Muscle layer of colon (tissue), 2 donors: ENCODE data around the gene KIF24.

Experiments
- H3K27ac ChIP-seq: one replicate; pipeline ENCODE4 v1.7.0; 2013; ENCODE audit warnings: low read depth, mild to moderate bottlenecking, low read length, moderate library complexity
- H3K27me3 ChIP-seq, 2 donors: one replicate each; pipeline ENCODE4 v1.7.0; 2013; ENCODE audit warnings: low read length in 2 of 2, mild to moderate bottlenecking in 2 of 2; ENCODE audit not compliant: insufficient read depth in 2 of 2, control insufficient read depth in 1 of 2
- H3K36me3 ChIP-seq: one replicate; pipeline ENCODE4 v1.7.0; 2013; ENCODE audit warnings: mild to moderate bottlenecking, low read length; ENCODE audit not compliant: insufficient read depth
- H3K4me1 ChIP-seq: one replicate; pipeline ENCODE4 v1.7.0; 2013; ENCODE audit warnings: mild to moderate bottlenecking, low read length; ENCODE audit not compliant: insufficient read depth
- H3K4me3 ChIP-seq, 2 donors: one replicate each; pipeline ENCODE4 v1.7.0; 2013; ENCODE audit warnings: low read length in 2 of 2, low read depth in 1 of 2, mild to moderate bottlenecking in 1 of 2, moderate library complexity in 1 of 2
- H3K9ac ChIP-seq: one replicate; pipeline ENCODE4 v1.7.0; 2013; ENCODE audit warnings: low read length
- H3K9me3 ChIP-seq: one replicate; pipeline ENCODE4 v1.7.0; 2013; ENCODE audit warnings: mild to moderate bottlenecking, low read length
- donor health status: abdominal sarcoma.
- donor health status: Adenocarcinoma of cecum.

Gene KIF24

GRCh38 chr9:34328987-34329832, at the start of gene KIF24, which contains the start of gene NUDT2:
TSS of gene KIF24 (minus strand) at chr9:34329268. CDS start at chr9:34311346, 17,922 bp downstream.
TSS of gene NUDT2 (plus strand) at chr9:34329569. CDS start at chr9:34339040, 9,471 bp downstream.
- Histone ChIP-seq H3K4me3 (peak within 1 kb of the TSS; percentile 77 to 80), H3K36me3 (no peaks in the 10 kb centered on the region), H3K9me3 (no peaks in the 10 kb centered on the region), H3K9ac (peak within 1 kb of the TSS; percentile 91), H3K4me1 (peaks cover 14% of the 10 kb centered on the region), H3K27ac (peak within 1 kb of the TSS; percentile 92), H3K27me3 (no peaks in the 10 kb centered on the region)

- Histone ChIP-seq H3K4me1 (peaks cover 44% of the 10 kb centered on the region), H3K27me3 (no peaks in the 10 kb centered on the region), H3K9me3 (no peaks in the 10 kb centered on the region), H3K36me3 (no peaks in the 10 kb centered on the region), H3K9ac (no peak overlapping the region), H3K4me3 (no peak overlapping the region), H3K27ac (no peak overlapping the region)
Observed at GRCh38 chr9:34378376-34379060, 49.5 kb upstream of the KIF24 start.

- Histone ChIP-seq H3K4me1 (peaks cover 50% of the 10 kb centered on the region), H3K9me3 (no peaks in the 10 kb centered on the region), H3K36me3 (peaks cover 1% of the 10 kb centered on the region), H3K9ac (peak overlapping the region; percentile 66), H3K27me3 (no peaks in the 10 kb centered on the region), H3K4me3 (peak overlapping the region; percentile 60 to 95), H3K27ac (peak overlapping the region; percentile 62)
Observed at GRCh38 chr9:34377404-34377746, 48.3 kb upstream of the KIF24 start.

- no peaks in the 10 kb centered on the region for H3K9me3 ChIP-seq
- peaks cover 7% of the 10 kb centered on the region for H3K36me3 ChIP-seq
- peak within 1 kb of the TSS; percentile 60 to 95 for H3K4me3 ChIP-seq
- H3K27me3 ChIP-seq = no peaks in the 10 kb centered on the region
- peaks cover 50% of the 10 kb centered on the region for H3K4me1 ChIP-seq
- peak within 1 kb of the TSS; percentile 62 for H3K27ac ChIP-seq
- H3K9ac ChIP-seq = peak within 1 kb of the TSS; percentile 83
Observed at GRCh38 chr9:34376596-34377403, 47.7 kb upstream of the KIF24 start, which contains the start of gene MYORG. TSS of gene MYORG (minus strand) at chr9:34376898. CDS start at chr9:34372943, 3,955 bp downstream.

DNA sequence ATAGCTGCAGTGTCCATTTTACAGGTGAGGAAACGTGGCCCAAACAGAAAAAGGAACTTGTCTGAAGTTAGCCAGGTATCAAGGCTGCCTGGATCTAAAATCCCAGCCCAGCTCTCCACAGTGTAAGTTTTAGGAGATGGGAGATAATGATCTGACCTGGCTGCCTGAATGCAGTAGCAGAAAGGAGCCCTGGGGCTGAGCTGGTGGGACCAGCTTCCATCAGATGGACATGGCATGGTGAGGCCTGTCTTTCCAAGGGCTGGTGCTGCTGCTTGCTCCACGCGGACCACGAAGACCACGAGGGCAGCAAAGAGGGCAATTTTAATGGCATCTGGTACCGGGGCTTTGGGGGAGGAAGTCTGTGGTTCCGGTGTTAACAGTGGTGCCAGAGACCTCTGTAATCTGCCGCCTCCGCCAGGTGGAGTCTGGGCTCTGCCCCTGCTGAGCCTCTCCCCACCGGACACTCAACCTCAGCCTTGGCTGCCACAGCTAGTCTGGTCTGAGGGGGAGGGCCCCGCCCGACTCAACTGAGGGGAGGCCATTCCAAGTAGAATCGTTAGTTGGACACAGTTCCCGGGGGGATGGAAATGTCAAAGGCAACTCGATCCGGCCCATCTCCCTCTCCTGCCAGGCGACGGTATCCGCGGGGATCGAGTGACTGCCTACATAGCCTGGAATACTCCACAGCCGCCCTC, 47.0 kb upstream of the KIF24 start:
- Histone ChIP-seq H3K27ac (peak overlapping the region; percentile 62), H3K9ac (peak overlapping the region; percentile 83), H3K27me3 (no peaks in the 10 kb centered on the region), H3K9me3 (no peaks in the 10 kb centered on the region), H3K4me1 (peaks cover 43% of the 10 kb centered on the region), H3K4me3 (peak overlapping the region; percentile 60 to 95), H3K36me3 (peaks cover 13% of the 10 kb centered on the region)

GRCh38 chr9:34374905-34375552, 46.0 kb upstream of the KIF24 start:
- H3K9me3 ChIP-seq = no peaks in the 10 kb centered on the region
- no peaks in the 10 kb centered on the region for H3K27me3 ChIP-seq
- peaks cover 19% of the 10 kb centered on the region for H3K36me3 ChIP-seq
- peak overlapping the region in 1 of 2 donors; percentile 95 for H3K4me3 ChIP-seq
- H3K9ac ChIP-seq = peak overlapping the region; percentile 83
- peak overlapping the region; percentile 27 for H3K27ac ChIP-seq
- H3K4me1 ChIP-seq = peaks cover 43% of the 10 kb centered on the region

DNA sequence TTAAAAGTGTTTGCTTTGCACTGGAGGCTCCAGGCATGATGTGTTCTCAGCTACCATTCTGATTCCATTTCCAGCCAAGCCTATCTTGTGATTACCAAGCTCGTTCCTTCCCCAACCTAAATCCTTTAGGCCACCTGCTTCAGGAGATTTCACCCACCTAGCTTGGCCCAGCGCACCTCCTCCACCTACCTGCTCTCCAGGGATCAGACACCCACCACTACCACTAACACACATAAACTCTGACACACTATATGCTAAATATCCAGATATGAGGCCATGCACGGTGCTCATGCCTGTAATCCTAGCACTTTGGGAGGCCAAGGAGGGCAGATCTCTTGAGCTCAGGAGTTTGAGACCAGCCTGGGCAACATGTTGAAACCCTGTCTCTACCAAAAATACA, 45.3 kb upstream of the KIF24 start:
- no peaks in the 10 kb centered on the region for H3K27me3 ChIP-seq
- H3K27ac ChIP-seq = no peak overlapping the region
- H3K4me1 ChIP-seq = peaks cover 42% of the 10 kb centered on the region
- H3K4me3 ChIP-seq = no peak overlapping the region
- H3K36me3 ChIP-seq = peaks cover 25% of the 10 kb centered on the region
- H3K9me3 ChIP-seq = no peaks in the 10 kb centered on the region
- H3K9ac ChIP-seq = no peak overlapping the region

DNA sequence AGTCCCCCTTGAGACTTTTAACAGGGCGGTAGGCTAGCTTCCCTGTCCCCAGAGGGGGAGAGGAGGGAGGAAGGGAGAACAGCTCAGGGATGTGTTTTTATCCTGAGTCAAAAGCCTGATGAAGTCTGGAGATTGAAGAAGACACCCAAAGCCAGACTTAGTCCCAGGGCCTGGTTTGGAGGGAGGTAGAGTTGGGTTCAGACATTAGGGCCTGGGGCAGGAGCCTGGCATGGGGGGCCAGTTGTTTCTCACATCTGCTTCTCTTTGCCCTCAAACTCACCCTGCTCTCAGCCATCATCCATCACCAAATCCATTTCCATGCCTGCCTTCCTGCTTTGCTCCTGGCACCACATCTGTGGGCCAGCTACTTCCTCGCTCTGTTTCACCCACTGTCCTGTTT, 44.7 kb upstream of the KIF24 start:
- Histone ChIP-seq H3K9ac (no peak overlapping the region), H3K4me3 (no peak overlapping the region), H3K27me3 (no peaks in the 10 kb centered on the region), H3K4me1 (peaks cover 38% of the 10 kb centered on the region), H3K27ac (peak overlapping the region; percentile 38), H3K9me3 (no peaks in the 10 kb centered on the region), H3K36me3 (peaks cover 25% of the 10 kb centered on the region)

DNA sequence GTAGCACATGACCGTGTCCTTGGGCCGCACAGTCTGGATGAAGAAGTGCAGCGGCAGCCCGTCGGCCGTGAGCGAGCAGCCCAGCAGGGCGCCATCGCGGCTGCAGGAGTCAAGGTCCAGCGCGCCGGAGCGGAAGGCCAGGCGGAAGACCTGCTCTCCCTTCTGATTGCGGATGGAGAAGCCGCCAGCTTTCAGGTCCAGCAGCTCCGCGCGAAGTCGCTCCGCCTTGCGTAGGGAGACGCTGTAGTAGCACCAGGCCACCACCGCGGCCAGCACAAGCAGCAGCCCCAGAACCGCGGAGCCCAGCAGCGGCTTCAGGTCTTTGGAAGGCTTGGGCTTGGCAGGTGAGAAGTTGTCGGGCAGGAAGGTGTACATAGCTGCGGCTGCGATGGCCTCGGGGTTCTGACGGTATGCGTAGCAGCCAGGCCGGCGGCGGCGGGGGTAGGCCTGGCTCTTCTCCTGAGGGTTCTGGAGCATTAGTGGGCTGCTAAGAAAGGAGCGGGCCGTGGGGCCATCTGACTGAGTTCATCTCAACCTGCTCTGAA, 43.5 kb upstream of the KIF24 start:
- no peaks in the 10 kb centered on the region for H3K27me3 ChIP-seq
- H3K4me3 ChIP-seq = no peak overlapping the region
- H3K36me3 ChIP-seq = peaks cover 25% of the 10 kb centered on the region
- no peak overlapping the region for H3K9ac ChIP-seq
- peaks cover 38% of the 10 kb centered on the region for H3K4me1 ChIP-seq
- no peaks in the 10 kb centered on the region for H3K9me3 ChIP-seq
- peak overlapping the region; percentile 27 for H3K27ac ChIP-seq

DNA sequence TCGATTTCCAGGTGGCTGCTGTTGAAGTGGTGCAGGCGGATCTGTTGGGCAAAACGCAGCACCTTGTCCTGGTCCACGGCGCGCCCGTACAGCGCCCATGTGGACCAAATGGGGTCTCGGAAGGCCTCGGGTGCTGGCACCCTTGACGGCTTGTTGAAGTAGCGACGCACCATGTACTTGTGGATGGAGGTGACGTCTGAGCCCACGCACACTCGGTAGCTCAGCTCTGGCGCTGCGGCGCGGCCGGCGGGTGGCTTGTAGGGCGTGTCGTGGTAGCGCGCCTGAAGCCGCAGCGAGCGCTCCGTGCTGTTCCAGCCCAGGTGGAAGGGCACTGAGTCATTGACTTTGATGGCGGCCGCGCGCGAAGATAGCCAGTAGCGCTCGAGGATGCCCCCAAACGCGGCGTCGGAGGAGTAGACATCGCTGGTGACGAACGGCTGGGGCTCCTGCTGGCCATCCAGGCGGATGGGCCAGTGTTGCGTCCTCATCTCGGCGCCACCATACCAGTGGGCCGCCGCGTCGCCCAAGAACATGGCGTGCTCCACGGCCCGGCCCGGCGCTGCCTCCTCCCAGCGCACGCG, 42.9 kb upstream of the KIF24 start:
- Histone ChIP-seq H3K4me1 (peaks cover 38% of the 10 kb centered on the region), H3K9me3 (no peaks in the 10 kb centered on the region), H3K27me3 (no peaks in the 10 kb centered on the region)

More for the DNA sequence above, 42.9 kb upstream of the KIF24 start:
- peaks cover 25% of the 10 kb centered on the region for H3K36me3 ChIP-seq
- H3K27ac ChIP-seq = no peak overlapping the region
- H3K4me3 ChIP-seq = no peak overlapping the region
- H3K9ac ChIP-seq = no peak overlapping the region
